GM19467 (cell line): ENCODE measurements around the gene RPP14.
"Not testable (repeated sequence)": the region's sequence is repeated elsewhere in the genome, so short reads cannot be mapped to it uniquely, and the experiment has no call there.

ENCODE experiments used
- ATAC-seq: cut with Tn5 transposase; IDR thresholded peaks from one replicate; pipeline ENCODE4 v1.9.1; 2021; ENCODE audit warnings: mild to moderate bottlenecking, moderate library complexity; ENCODE audit not compliant: unreplicated experiment

The RPP14 gene

DNA sequence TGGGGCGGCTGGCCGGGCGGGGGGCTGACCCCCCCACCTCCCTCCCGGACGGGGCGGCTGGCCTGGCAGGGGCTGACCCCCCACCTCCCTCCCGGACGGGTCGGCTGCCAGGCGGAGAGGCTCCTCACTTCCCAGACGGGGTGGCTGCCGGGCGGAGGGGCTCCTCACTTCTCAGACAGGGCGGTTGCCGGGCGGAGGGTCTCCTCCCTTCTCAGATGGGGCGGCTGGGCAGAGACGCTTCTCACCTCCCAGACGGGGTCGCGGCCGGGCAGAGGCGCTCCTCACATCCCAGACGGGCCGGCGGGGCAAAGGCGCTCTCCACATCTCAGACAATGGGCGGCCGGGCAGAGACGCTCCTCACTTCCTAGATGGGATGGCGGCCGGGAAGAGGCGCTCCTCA lies 15.6 kb upstream of the RPP14 start:
- not testable (repeated sequence) for ATAC-seq

DNA sequence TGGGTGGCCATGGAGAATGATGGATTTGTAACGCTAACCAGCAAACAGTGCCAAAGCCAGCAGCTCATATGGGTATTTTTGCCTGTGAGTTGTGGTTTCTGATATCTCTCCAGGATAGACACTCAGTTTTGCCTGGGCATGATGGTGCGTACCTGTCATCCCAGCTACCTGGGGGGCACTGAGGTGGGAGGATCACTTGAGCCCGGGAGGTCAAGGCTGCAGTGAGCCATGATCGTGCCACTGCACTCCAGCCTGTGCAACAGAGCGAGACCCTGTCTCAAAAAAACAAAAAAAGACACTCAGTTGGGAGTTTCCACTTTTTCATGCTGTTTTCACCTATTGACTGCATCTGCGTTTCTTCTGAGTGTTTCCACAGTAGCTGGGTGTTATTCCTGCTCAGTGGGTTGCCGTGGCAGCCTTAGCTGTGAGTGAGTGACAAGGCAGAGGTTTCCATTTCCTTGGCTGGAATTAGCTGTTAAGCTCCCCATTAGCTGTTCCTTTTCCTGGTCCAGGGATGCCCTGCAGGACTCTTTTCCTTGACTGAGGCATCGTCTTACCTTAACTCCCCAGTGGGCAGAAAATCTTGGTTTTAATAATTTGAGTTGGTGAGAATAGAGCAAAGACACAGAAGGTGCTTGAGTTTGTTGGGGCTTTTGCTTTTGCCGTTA lies 14.2 kb upstream of the RPP14 start:
- ATAC-seq: no peak

DNA sequence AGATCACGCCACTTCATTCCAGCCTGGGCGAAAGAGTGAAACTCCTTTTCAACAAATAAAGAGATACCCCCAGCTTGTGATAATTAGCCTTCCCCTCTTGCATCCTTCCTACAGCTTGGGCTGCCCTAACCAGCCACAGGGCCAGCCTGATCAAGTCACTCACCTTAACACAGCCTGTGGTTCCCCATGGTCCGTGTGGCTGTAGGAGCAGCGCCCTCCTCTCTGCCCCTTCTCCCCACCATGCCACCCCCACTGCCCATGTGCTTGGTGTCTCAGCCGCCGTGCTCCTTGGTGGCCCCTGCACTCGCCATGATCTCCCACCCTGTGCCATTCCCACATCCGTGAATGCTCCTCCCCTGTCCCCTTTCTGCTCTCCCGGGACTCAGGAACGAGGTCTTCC lies 13.2 kb upstream of the RPP14 start:
- no peak for ATAC-seq

DNA sequence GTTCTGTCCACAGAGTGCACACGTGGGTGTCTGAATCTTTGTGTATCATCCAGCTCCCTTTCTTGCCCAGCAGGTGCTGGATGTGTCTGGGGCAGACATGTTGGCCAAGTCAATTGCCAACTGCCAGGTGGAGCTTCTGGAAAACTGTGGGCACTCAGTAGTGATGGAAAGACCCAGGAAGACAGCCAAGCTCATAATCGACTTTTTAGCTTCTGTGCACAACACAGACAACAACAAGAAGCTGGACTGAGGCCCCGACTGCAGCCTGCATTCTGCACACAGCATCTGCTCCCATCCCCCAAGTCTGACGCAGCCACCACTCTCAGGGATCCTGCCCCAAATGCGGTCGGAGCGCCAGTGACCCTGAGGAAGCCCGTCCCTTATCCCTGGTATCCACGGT lies 12.5 kb upstream of the RPP14 start:
- no peak for ATAC-seq

DNA sequence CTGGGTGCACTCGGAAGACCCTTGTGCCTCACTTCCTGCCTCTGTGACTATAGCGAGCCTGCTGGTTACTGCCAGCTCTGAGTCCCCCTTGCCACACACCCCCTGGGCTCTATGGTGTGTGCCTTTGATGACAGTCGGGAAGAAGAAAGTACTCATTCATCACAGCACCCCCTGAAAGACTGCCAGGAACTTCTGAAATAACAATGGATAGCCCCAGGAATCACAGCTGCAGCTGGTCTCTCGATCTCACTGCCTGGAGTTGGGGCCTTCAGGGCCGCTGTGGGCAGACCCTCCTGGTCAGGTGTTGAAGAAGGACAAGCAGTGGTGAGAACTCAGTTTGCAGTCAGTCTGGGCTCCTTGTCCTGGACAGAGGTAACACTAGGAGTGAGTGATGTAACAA lies 9.8 kb upstream of the RPP14 start:
- ATAC-seq: no peak

DNA sequence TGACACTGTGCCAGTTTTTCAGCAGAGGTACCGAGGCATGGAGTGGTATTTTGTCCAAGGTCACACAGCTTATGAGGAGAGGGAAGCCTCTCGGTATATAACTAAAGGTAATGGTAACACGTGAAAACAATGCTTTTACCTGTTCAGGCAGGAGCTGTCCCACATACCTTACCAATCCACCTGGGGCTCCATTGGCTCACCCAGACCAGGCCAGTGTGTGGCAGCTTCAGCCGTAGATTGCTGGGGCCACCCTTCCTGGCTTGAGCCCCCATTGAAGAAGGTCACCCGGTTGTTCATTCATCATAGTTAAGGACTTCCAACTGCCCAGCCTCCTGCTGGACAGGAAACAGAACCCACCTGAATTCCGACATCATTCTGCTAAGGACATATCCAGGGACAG lies 9.2 kb upstream of the RPP14 start:
- no peak for ATAC-seq

DNA sequence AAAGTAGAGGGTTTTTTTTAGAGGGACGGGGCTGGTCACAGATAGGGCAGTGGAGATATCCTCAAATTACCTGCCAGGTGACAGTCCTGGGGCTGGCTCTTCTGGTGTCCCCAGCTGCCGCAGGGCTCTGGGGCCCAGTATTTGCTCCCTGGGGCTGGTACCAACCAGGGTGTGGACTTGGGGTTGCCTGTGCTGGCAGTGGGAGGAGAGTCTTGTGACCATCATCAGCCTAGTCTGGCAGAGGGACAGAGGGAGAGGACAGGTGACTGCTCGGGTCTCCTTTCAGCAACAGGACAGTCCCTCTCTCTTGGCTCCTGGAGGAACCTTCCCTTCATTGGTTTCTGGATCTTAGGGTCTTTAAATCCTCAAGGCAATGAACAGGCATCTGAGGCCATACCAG lies 7.9 kb upstream of the RPP14 start:
- ATAC-seq: no peak

DNA sequence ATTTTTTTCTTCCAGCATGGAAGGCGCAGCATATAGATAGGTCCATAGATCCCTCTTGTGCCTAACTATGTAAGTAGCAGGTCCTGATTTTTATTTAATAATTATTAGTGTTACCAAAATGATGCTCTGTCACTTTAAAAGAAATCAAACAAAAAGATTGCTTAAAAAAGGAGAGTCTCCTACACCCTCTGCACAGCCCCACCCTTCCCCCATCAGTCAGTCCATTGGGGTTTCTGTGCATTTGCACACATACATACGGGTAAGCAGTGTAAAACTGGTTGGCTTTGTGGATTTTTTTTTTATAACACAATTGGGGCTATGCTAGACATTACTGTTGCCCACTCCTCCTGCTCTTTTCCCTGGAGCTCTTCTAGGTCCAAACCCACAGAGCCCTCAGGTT lies 7.0 kb upstream of the RPP14 start:
- no peak for ATAC-seq

DNA sequence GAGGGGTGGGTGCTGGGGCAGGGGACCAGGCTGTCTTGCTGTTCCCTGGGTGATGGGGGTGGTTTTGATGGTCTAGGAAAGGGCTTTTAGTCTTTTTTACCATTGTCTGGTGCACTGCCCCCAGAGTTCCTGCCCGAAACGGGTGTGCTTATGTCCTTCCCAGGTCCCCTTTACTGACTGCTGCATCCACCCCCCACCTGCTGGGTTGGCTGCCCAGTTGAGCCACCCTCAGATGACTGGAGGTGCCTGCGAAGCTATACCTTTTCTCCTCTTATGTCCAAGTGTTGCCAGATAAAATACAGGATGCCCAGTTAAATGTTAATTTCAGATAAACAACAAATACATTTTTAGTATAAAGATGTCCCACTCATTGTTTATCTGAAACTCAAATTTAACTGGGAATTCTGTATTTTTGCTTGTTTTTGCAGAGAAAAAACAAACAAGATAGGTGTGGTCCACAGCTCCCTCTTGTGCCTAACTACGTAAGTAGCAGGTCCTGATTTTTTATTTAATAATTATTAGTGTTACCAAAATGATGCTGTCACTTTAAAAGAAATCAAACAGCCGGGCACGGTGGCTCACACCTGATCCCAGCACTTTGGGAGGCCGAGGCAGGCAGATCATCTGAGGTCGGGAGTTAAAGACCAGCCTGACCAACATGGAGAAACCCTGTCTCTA lies 6.1 kb upstream of the RPP14 start:
- no peak for ATAC-seq

DNA sequence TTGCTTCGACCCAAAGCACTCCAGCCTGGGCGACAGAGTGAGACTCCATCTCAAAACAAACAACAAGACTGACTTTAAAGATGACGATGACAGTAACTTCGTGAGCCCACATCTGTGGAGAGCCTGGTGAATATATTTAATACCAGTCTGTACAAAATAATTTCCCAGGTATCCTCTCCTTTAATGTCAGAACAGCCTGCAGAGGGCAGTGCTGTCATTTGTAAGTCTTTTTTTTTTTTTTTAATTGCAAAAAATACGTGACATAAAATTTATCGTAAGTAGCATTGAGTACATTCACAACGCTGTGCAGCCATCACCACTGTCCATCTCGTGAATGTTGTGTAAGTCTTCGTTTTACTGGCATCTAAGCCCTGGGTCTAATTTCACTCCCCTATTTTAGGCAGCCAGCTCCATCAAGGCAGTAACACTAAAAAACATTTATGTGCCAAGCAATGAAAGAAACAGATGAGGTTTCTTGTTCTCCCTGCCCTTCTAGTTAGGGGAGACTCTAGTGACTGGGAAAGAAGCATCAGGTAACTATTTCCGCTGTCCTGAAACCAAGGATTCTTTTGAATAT lies 1.7 kb downstream of the RPP14 start:
- ATAC-seq: no peak

DNA sequence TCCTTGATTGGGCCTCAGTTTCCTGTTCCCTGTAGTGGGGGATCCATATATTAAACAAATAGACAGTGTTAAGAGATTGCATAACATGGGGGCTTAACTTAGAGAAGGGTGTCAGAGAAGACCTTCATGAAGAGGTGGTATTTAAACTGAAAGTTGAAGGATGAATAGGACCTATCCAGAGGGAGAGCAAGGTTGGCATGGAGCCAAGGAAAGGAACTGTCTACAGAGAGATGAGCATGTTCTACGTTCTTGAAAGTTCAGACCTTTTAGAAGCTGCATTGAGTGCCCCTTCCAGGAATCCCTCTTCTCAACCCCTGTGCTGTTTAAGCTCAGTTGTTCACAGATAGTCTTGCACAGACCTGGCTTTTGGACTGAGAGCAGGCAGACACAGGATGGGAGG lies 2.7 kb downstream of the RPP14 start:
- ATAC-seq: no peak

DNA sequence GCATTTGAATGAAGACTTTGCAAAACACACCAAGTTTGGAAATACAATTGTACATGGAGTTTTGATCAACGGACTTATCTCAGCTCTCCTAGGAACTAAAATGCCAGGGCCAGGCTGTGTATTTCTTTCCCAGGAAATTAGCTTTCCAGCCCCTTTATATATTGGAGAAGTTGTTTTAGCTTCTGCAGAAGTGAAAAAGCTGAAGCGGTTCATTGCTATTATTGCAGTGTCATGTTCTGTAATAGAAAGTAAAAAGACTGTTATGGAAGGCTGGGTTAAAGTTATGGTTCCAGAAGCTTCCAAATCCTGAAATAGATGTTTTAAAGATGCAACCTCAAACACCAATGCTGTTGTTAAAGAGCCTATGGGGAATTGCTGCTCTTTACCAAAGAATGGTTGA lies 11.8 kb downstream of the RPP14 start:
- ATAC-seq: no peak

DNA sequence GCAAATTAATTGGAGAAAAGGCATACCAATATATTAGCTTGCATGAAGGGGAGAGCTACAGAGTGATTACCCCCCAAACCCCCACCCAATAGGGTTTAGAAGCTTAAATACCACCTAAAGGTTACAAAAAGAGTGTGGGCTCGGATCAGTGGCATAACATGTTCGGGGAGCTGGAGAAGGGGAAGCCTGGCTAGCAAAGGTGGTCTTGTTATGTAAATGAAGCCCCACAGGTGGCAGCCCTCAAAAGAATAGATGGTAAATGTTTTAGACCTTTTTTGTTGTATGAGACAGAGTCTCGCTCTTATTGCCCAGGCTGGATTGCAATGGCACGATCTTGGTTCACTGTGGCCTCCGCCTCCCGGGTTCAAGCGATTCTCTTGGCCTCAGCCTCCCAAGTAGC lies 15.7 kb downstream of the RPP14 start:
- ATAC-seq: no peak

DNA sequence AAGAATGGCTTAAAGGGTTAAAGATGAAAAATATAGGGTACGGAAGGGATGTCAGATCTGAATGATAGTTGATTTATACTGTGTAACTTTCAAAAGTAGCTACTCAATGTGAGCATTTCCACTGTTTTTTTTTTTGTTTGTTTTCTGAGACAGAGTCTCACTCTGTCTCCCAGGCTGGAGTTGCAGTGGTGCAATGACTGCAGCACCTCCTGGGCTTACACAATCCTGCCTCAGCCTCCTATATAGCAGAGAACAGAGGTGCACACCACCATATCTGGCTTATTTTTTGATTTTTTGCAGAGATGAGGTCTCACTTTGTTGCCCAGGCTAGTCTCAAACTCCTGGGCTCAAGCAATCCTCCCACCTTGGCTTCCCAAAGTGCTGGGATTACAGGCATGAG lies 16.7 kb downstream of the RPP14 start:
- ATAC-seq: no peak

DNA sequence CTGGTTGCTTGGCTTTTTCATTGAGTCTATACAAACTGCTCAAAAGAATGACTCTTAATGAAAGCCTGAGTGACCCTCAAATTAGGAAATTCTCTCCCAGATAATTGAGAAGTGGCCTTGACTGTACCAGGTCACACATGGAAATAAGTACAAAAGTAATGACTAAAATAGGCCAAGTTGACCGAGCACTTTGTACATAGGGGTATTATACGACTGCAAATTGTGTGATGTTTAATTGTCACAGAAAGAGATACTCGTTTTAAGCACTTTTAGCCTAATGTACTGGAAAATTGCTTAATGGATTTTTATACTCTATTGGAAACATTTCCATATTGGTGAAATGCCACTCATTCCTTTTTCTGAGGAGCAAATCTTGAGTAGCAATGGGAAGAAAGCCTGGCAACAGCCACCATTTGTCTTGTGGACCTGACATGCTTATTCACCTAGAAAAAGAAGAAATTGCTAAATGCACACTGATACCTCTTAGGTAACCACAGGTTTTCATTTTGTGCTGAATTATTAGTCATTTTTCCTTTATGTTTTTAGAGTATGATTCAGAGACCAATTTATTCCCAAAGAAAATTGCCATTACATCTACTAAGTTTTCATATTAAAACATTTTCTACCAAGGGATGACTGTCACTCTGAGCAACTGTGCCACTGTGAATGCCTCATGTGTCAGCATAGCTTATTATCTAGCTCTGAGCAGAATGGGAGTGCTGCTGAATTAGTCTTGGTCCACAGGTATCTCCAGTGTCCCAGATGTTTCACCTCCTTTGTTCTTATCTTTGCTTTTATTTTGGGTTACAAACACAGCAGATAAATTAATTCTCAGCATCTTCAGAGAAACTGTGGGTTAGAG lies 17.7 kb downstream of the RPP14 start:
- no peak for ATAC-seq

DNA sequence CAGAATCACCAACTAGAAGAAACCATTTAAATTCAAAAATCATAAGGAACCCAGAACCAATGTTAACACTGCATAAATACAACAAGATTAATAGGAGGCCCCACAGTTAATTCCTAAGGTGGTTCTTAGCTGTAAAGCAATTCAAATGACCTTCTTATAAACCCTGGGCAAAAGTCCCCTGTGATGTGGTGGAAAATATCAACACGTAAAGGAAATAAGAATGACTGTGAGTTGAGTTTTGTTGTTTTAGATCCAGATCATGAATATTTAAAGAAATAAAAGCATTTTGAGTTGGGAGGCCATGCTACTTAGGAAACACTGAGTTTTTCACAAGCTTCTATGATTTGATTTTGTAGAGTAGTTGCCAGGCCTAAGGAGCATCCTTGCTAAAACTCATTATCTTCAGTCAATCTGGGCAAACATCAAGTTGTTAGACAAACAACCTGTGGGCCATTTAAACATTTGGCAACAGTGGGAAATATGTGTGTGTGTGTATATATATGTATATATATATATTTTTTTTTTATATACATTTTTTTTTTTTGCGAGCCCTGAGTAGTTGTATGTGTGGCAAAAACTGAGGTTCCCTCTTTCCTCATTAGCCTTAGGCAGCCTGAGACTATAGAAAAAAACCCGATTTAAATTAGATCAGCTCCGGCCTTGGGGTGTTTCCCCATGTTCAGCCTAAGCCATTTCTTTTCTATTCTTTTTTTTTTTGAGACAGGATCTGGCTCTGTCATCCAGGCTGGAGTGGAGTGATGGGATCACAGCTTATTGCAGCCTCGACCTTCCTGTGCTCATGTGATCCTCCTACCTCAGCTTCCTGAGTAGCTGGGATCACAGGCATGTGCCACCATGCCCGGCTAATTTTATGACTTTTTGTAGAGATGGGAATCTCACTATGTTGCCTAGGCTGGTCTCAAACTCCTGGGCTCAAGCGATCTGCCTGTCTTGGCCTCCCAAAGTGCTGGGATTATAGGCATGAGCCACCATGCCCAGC lies 18.6 kb downstream of the RPP14 start:
- no peak for ATAC-seq

DNA sequence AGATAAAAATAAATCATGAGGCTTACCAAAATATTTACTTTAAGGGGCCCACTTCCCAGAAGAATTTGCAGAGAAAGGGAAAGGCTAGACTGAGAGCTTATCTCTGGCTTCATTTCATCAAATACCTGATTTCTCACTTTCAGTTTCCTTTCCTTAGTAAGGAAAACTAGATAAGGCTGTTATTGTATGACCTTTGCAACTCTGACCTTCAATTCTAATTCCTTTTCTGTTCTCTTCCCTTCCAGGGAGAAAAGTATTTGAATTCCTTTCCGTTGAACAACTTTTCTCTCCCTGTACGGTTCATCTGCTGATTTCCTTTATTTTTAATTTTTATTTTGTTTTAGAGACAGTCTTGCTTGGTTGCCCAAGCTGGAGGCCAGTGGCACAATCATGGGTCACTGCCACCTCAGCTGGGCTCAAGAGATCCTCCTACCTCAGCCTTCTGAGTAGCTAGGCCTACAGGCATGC lies 19.5 kb downstream of the RPP14 start:
- ATAC-seq: no peak

DNA sequence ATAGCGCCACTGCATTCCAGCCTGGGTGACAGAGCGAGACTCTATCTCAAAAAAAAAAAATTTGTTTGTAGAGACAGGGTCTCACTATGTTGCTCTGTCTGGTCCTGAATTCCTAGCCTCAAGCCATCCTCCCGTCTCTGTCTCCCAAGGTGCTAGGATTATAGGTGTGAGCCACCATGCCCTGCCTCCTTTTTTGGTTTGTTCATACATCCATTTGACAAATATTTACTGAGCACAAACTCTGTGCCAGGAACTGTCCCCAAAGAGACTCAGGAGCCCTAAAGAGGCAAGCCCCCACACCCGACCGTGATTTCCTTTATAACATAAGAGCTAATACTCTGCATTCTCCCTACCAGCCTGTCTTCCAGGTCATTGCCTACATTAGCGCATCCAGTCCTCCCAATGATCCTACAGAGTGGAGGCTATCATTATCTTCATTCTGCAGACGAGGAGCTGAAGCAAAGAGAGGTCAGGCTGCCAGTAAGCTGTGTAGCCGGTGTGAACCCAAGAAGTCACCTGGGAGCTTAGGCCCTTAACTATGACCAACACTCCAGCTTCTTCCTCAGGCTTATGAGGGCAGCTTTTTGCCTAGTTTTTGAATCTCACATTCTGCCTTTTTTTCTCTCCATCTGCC lies 20.3 kb downstream of the RPP14 start:
- no peak for ATAC-seq

DNA sequence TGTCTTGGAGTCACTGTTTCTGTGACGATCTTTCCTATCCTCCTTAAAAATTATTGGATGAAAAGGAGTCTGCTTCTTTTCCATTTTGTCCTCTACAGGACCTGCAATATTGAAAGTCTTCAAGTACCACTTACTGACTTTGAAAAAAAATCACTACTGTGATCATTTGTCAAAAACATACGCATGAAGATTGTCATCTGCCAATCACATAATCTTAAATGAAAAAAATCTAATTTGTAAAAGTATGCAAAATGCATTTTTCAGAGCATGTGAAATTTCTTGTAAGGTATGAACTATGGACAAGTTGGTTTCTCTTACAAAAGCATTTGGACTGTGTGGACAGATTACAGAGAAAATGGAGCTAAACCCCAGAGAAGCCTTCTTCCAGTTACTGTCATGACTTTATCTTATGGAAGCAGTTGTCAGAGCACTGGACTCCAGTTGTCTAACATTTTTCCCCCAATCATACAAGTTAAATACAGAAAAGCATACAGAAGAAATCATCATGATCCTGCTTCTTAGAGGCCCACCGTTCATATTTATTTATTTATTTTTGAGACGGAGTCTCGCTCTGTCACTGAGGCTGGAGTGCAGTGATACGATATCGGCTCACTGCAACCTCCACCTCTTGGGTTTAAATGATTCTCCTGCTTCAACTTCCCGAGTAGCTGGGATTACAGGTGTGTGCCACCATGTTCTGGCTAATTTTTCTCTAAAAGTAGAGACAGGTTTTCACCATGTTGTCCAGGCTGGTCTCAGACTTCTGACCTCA lies 23.3 kb downstream of the RPP14 start:
- no peak for ATAC-seq
